Fibroblast of the conjunctiva (primary cell): Measurements from ENCODE around the gene ABCG4.

Experiments
- DNase-seq: peaks from one replicate; pipeline ENCODE4 v3.0.0-alpha.2; 2010; ENCODE audit warnings: low read depth

Gene ABCG4

DNA sequence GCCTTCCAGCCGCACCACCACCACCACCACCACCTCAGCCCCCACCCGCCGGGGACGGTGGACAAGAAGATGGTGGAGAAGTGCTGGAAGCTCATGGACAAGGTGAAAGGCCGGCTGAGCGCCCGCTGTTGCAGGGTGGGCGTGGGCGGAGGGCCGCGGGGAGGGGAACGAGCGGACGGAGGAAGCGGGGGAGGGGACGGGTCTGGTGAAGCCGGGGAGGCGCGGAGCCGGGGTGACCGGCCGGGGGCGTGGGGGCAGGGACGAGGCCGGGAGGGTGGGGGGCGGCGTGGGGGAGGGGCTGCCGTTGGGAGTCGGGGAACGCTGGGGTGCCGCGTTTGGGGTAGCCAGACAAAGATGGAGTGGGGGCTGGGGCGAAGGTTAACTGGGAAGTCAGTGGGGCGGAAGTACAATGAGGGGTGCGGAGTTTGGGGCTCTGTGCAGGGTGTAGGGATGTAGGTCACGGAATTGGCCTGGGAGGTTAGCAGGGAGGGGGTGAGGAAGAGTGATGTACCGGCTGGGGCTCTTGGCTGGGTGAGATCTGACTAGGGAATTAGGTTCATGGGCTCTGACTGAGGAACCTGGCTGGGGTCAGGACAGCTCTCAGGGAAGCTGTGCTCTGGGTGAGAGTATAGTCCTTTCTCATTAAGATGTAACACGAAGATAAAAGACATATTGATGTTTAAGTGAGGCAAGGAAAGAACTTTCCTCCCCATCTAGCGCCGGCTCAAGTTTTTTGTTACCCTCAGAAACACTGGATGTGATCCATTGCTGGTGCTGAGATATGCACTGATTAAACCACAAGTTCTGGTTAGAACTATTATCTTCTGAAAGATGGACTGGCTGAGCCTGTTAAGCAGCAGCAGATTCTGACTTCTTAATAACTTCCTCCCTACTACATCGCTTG, 57.9 kb downstream of the ABCG4 start:
- DNase-seq, result no peak

DNA sequence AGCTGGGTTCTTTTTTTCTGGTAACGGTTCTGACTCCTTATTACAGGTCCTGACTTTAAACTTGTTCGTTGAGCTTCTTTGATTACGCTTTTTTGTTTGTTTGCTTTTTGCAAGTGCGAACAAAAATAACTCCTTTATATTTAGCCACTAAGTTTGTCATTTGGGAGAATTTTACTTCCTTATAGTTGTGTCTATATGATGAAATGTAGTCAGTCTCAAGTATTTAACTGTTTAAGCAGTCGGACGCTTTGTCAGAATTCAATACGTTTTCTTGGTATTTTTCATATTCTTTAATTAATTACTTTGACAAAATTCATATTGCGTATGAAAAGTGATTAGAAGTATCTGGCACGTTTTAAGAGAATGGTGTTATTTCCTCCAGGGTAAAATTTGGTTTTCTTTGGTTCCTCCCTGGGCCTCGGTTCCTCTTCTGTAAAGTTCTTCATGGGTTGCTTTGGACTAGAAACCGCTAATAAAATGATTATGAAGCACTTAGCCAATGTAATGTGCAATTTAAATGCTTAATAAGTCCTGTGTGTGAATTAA, 58.6 kb downstream of the ABCG4 start:
- no peak for DNase-seq

DNA sequence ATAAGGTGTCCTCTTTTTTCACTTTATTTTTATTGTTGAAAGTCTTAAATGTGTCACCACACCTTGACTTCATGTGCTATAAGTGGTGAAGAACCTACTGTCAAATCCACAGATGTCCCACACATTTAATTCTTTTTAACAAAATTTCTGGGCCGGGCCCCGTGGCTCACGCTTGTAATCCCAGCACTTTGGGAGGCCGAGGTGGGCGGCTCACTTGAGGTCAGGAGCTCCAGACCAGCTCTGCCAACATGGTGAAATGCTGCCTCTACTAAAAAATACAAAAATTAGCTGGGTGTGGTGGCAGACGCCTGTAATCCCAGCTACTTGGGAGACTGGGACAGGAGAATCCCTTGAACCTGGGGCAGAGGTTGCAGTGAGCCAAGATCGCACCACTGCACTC, 60.3 kb downstream of the ABCG4 start:
- no peak for DNase-seq

DNA sequence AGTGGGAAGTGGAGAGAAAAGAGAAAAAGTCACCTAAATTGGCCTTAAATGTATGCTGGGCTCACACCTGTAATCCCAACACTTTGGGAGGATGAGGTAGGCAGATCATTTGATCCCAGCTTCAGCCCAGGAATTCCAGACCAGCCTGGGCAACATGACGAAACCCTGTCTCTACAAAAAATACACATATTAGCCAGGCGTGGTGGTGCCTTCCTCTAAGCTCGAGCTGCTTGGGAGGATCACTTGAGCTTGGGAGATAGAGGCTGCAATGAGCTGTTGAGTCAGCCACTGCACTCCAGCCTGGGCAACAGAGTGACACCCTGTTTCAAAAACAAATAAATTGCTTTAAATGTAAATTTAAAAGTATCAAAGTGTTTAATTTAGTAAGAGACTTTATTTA, 61.2 kb downstream of the ABCG4 start:
- DNase-seq, result no peak
